Measurements from ENCODE around the gene OR1L6. TPM values are rescaled to one million over a fixed set of nuclear protein-coding genes. Genes with fewer than 3 reads are reported as not detected.

The OR1L6 gene
- total and polyA plus RNA-seq, 7 donors, result not detected

- intact Hi-C loops (cut with DNase I), result no loop called here
- peaks cover 0 to 11% (median 1%) of the 10 kb centered on the region in 4 donors for H3K9me3 ChIP-seq
- TF ChIP-seq POLR2AphosphoS5 (IDR thresholded peaks at IDR 0.05) (no peak), POLR2A (IDR thresholded peaks at IDR 0.05) (no peak), CTCF (IDR thresholded peaks at IDR 0.05) (no peak), EP300 (IDR thresholded peaks at IDR 0.05) (no peak)
- DNase-seq, result no peak
- H3K4me3 ChIP-seq, result no peak overlapping the region
- WGBS, 2 donors, result 38 to 40% methylated on average over 2 of the region's 2 CpGs
- no peaks in the 10 kb centered on the region for H3K4me1 ChIP-seq
- H3K36me3 ChIP-seq, result no peaks in the 10 kb centered on the region
- H3K27me3 ChIP-seq, result no peaks in the 10 kb centered on the region
- no peak overlapping the region for H3K27ac ChIP-seq
Observed at GRCh38 chr9:122754825-122755224, 12.7 kb downstream of the OR1L6 start.

- H3K4me3 ChIP-seq, result no peak overlapping the region
- no peaks in the 10 kb centered on the region for H3K27me3 ChIP-seq
- intact Hi-C loops (cut with DNase I), result no loop called here
- no peak for DNase-seq
- no peaks in the 10 kb centered on the region for H3K4me1 ChIP-seq
- no peak overlapping the region for H3K27ac ChIP-seq
- peaks cover 3 to 12% (median 10%) of the 10 kb centered on the region in 4 donors for H3K9me3 ChIP-seq
- WGBS, 2 donors, result 74 to 81% methylated on average over 4 of the region's 4 CpGs
- no peaks in the 10 kb centered on the region for H3K36me3 ChIP-seq
- TF ChIP-seq EP300 (IDR thresholded peaks at IDR 0.05) (no peak), POLR2A (IDR thresholded peaks at IDR 0.05) (no peak), CTCF (IDR thresholded peaks at IDR 0.05) (no peak), POLR2AphosphoS5 (IDR thresholded peaks at IDR 0.05) (no peak)
Observed at GRCh38 chr9:122767817-122768216, 25.7 kb downstream of the OR1L6 start.

GRCh38 chr9:122777052-122777451 is 34.9 kb downstream of the OR1L6 start:
- no peak for DNase-seq
- Histone ChIP-seq H3K4me1 (no peaks in the 10 kb centered on the region), H3K4me3 (no peak overlapping the region), H3K27ac (no peak overlapping the region), H3K9me3 (peaks cover 0 to 5% (median 0%) of the 10 kb centered on the region in 4 donors), H3K36me3 (no peaks in the 10 kb centered on the region), H3K27me3 (no peaks in the 10 kb centered on the region)
- intact Hi-C loops (cut with DNase I), result no loop called here
- no peak for TF ChIP-seq POLR2A (IDR thresholded peaks at IDR 0.05)
- no peak for TF ChIP-seq POLR2AphosphoS5 (IDR thresholded peaks at IDR 0.05)
- no peak for TF ChIP-seq EP300 (IDR thresholded peaks at IDR 0.05)
- no peak for TF ChIP-seq CTCF (IDR thresholded peaks at IDR 0.05)
- WGBS, 2 donors, result 88% methylated on average over 8 of the region's 8 CpGs

- 69 to 73% methylated on average over 3 of the region's 3 CpGs for WGBS, 2 donors
- H3K27me3 ChIP-seq, result no peaks in the 10 kb centered on the region
- H3K27ac ChIP-seq, result no peak overlapping the region
- no peaks in the 10 kb centered on the region for H3K4me1 ChIP-seq
- H3K4me3 ChIP-seq, result no peak overlapping the region
- DNase-seq, result no peak
- TF ChIP-seq POLR2AphosphoS5 (IDR thresholded peaks at IDR 0.05) (no peak), POLR2A (IDR thresholded peaks at IDR 0.05) (no peak), EP300 (IDR thresholded peaks at IDR 0.05) (no peak), CTCF (IDR thresholded peaks at IDR 0.05) (no peak)
- H3K36me3 ChIP-seq, result no peaks in the 10 kb centered on the region
- H3K9me3 ChIP-seq, result no peaks in the 10 kb centered on the region
- intact Hi-C loops (cut with DNase I), result no loop called here
Observed at GRCh38 chr9:122777935-122778627, 36.0 kb downstream of the OR1L6 start.

GRCh38 chr9:122779181-122779580 is 37.1 kb downstream of the OR1L6 start:
- no peaks in the 10 kb centered on the region for H3K4me1 ChIP-seq
- TF ChIP-seq CTCF (IDR thresholded peaks at IDR 0.05), result no peak
- TF ChIP-seq POLR2A (IDR thresholded peaks at IDR 0.05), result no peak
- TF ChIP-seq POLR2AphosphoS5 (IDR thresholded peaks at IDR 0.05), result no peak
- no peak for TF ChIP-seq EP300 (IDR thresholded peaks at IDR 0.05)
- intact Hi-C loops (cut with DNase I), result no loop called here
- H3K27ac ChIP-seq, result no peak overlapping the region
- no peaks in the 10 kb centered on the region for H3K36me3 ChIP-seq
- no peak for DNase-seq
- H3K27me3 ChIP-seq, result no peaks in the 10 kb centered on the region
- 77 to 80% methylated on average over 3 of the region's 3 CpGs for WGBS, 2 donors
- no peaks in the 10 kb centered on the region for H3K9me3 ChIP-seq
- H3K4me3 ChIP-seq, result no peak overlapping the region
